ENCODE measurements around the gene LRIT2.
A peak's percentile ranks its signal among the peaks of the same experiment; 100 is the strongest.

LRIT2 gene

DNA sequence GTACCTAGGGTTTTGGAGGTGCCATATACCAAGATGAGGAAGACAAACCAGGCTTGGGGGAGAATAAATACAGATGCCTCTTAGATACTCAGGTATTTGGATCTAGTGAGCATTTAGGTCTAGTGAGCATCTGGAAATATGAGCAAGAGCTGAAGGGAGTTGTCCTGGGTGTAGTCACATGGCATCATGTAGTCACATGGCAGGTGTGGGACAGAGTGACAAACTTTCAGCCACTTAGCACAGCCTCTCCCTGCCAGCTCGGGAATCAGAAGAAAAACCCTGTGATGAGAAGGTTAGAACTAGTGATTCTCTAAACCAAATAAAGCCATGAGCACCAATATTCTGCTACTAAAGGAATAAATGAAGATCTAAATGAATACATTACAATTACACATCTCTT is 43.8 kb upstream of the LRIT2 start:
- no peak overlapping the region for H3K4me3 ChIP-seq (ENCODE audit: low read length, poor library complexity, severe bottlenecking)
- H3K4me1 ChIP-seq (ENCODE audit: insufficient read depth, low read length, poor library complexity, severe bottlenecking), result no peaks in the 10 kb centered on the region
- no peaks in the 10 kb centered on the region for H3K79me2 ChIP-seq (ENCODE audit: insufficient read depth, low read length)
- no peaks in the 10 kb centered on the region for H3K27me3 ChIP-seq (ENCODE audit: insufficient read depth, low read length, poor library complexity, severe bottlenecking)
- no peaks in the 10 kb centered on the region for H3K9me2 ChIP-seq (replicated peaks; ENCODE audit: low read depth, low read length)
- H3K9me3 ChIP-seq (ENCODE audit: insufficient read depth, low read depth, low read length), result no peaks in the 10 kb centered on the region
- H3K9ac ChIP-seq (ENCODE audit: low read depth, low read length, poor library complexity, severe bottlenecking), result no peak overlapping the region
- no peak overlapping the region for H2AFZ ChIP-seq (ENCODE audit: low read length)
- H3K4me2 ChIP-seq (ENCODE audit: low read depth, low read length, poor library complexity, severe bottlenecking), result no peak overlapping the region
- no peaks in the 10 kb centered on the region for H3F3A ChIP-seq (ENCODE audit: low read depth)
- no peaks in the 10 kb centered on the region for H3K36me3 ChIP-seq (ENCODE audit: insufficient read depth, low read length)
- TF ChIP-seq, protein P1, sequence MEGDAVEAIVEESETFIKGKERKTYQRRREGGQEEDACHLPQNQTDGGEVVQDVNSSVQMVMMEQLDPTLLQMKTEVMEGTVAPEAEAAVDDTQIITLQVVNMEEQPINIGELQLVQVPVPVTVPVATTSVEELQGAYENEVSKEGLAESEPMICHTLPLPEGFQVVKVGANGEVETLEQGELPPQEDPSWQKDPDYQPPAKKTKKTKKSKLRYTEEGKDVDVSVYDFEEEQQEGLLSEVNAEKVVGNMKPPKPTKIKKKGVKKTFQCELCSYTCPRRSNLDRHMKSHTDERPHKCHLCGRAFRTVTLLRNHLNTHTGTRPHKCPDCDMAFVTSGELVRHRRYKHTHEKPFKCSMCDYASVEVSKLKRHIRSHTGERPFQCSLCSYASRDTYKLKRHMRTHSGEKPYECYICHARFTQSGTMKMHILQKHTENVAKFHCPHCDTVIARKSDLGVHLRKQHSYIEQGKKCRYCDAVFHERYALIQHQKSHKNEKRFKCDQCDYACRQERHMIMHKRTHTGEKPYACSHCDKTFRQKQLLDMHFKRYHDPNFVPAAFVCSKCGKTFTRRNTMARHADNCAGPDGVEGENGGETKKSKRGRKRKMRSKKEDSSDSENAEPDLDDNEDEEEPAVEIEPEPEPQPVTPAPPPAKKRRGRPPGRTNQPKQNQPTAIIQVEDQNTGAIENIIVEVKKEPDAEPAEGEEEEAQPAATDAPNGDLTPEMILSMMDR (conservative IDR thresholded peaks at IDR 0.05; ENCODE audit: low read length), result no peak
- no peak for TF ChIP-seq EZH2phosphoT487 (IDR thresholded peaks at IDR 0.05; ENCODE audit: borderline replicate concordance)
- H4K20me1 ChIP-seq (ENCODE audit: insufficient read depth, low read length, poor library complexity, severe bottlenecking), result no peaks in the 10 kb centered on the region

DNA sequence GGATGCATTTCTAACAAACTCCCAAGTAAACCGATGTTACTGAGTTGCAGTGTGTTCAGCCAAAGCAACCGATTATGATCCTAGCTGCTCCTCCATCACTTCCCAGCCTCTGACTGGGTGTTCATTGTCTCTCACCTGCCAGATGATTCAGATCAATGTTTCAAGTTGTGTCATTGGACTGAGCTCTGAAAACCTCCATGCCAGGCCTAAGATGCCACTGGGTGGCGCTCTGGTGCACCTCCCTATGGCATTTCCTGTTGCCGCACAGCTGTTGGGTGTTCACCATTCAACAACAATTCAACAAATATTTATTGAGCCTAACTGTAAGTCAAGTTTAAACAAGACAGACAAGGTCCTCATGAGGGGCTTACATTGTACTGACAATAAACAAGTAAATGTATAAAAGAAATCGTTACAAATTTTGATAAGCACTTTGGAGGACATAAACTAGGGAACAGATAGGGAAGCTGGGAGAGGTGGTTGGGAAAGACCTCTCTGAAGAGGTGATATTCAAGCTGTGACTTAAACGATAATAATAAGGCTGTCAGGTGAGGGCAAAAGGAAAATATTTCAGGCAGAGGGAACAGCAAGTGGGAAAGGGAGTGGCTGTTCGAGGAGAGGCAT is 42.3 kb upstream of the LRIT2 start:
- peak overlapping the region; percentile 61 for H2AFZ ChIP-seq (ENCODE audit: low read length)
- TF ChIP-seq, protein P1 (conservative IDR thresholded peaks at IDR 0.05; ENCODE audit: low read length), result peak; percentile 95
- no peak for TF ChIP-seq EZH2phosphoT487 (IDR thresholded peaks at IDR 0.05; ENCODE audit: borderline replicate concordance)
- no peaks in the 10 kb centered on the region for H4K20me1 ChIP-seq (ENCODE audit: insufficient read depth, low read length, poor library complexity, severe bottlenecking)
- H3K9me3 ChIP-seq (ENCODE audit: insufficient read depth, low read depth, low read length), result no peaks in the 10 kb centered on the region
- H3K9ac ChIP-seq (ENCODE audit: low read depth, low read length, poor library complexity, severe bottlenecking), result no peak overlapping the region
- no peaks in the 10 kb centered on the region for H3K36me3 ChIP-seq (ENCODE audit: insufficient read depth, low read length)
- H3K4me3 ChIP-seq (ENCODE audit: low read length, poor library complexity, severe bottlenecking), result peak overlapping the region; percentile 17
- no peaks in the 10 kb centered on the region for H3K79me2 ChIP-seq (ENCODE audit: insufficient read depth, low read length)
- H3K9me2 ChIP-seq (replicated peaks; ENCODE audit: low read depth, low read length), result no peaks in the 10 kb centered on the region
- no peaks in the 10 kb centered on the region for H3F3A ChIP-seq (ENCODE audit: low read depth)
- H3K4me2 ChIP-seq (ENCODE audit: low read depth, low read length, poor library complexity, severe bottlenecking), result peak overlapping the region; percentile 39
- H3K4me1 ChIP-seq (ENCODE audit: insufficient read depth, low read length, poor library complexity, severe bottlenecking), result no peaks in the 10 kb centered on the region
- no peaks in the 10 kb centered on the region for H3K27me3 ChIP-seq (ENCODE audit: insufficient read depth, low read length, poor library complexity, severe bottlenecking)

DNA sequence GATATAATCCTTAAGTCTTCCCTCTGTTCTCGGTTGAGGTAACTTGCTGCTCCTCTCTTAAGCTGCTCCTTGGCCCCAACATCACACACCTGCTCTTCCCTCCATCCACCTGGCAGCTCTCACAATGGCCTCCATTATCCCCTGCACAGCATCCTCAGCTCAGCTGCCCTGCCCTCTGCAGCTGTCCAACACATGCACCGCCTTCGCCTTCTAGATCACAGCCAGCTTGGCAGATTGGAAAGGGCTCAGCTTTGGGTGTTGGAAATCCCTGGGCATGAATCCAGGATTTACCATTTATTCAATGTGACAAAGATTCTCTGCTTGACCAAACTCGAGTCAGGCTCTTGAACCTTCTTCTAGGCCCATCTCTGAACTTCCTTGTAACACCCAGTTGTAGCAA is 40.1 kb upstream of the LRIT2 start:
- no peak overlapping the region for H3K4me3 ChIP-seq (ENCODE audit: low read length, poor library complexity, severe bottlenecking)
- H3K36me3 ChIP-seq (ENCODE audit: insufficient read depth, low read length), result no peaks in the 10 kb centered on the region
- no peaks in the 10 kb centered on the region for H3F3A ChIP-seq (ENCODE audit: low read depth)
- H3K4me1 ChIP-seq (ENCODE audit: insufficient read depth, low read length, poor library complexity, severe bottlenecking), result no peaks in the 10 kb centered on the region
- H3K79me2 ChIP-seq (ENCODE audit: insufficient read depth, low read length), result no peaks in the 10 kb centered on the region
- H4K20me1 ChIP-seq (ENCODE audit: insufficient read depth, low read length, poor library complexity, severe bottlenecking), result no peaks in the 10 kb centered on the region
- no peaks in the 10 kb centered on the region for H3K27me3 ChIP-seq (ENCODE audit: insufficient read depth, low read length, poor library complexity, severe bottlenecking)
- H3K9me2 ChIP-seq (replicated peaks; ENCODE audit: low read depth, low read length), result no peaks in the 10 kb centered on the region
- H3K9ac ChIP-seq (ENCODE audit: low read depth, low read length, poor library complexity, severe bottlenecking), result no peak overlapping the region
- no peak overlapping the region for H3K4me2 ChIP-seq (ENCODE audit: low read depth, low read length, poor library complexity, severe bottlenecking)
- H2AFZ ChIP-seq (ENCODE audit: low read length), result no peak overlapping the region
- H3K9me3 ChIP-seq (ENCODE audit: insufficient read depth, low read depth, low read length), result no peaks in the 10 kb centered on the region
- no peak for TF ChIP-seq EZH2phosphoT487 (IDR thresholded peaks at IDR 0.05; ENCODE audit: borderline replicate concordance)
- TF ChIP-seq, protein P1 (conservative IDR thresholded peaks at IDR 0.05; ENCODE audit: low read length), result no peak

Data from Loucy (cell line).